Measurements from ENCODE around the gene CRPPA.

GRCh38 chr7:16438988-16439387, 17.6 kb upstream of the CRPPA start:
- TF ChIP-seq CTCF (conservative IDR thresholded peaks at IDR 0.05 in 1 of 2, IDR thresholded peaks at IDR 0.05 in 1 of 2; ENCODE audit: extremely low read depth in 1 of 2, insufficient read depth in 1 of 2, low read depth in 1 of 2, low read length in 2 of 2) (no peak), EZH2 (IDR thresholded peaks at IDR 0.05; ENCODE audit: borderline replicate concordance, low read length) (no peak)

All from mammary epithelial cell (primary cell).